Stimulated activated CD4-positive, alpha-beta T cell treated with anti-CD3 and anti-CD28 coated beads, Interleukin-12 subunit alpha, Interleukin-12 subunit beta, amount 100 ng/mL, for 48 hours (primary cell): ENCODE measurements around the gene NRL.

Source experiments
- DNase-seq, 3 donors: peaks; one replicate each; pipeline ENCODE4 v3.0.0-alpha.2; 2020; ENCODE audit warnings: low read depth in 2 of 3, low spot score in 1 of 3

The NRL gene

GRCh38 chr14:24068711-24069410, 45.9 kb downstream of the NRL start:
- DNase-seq, result no peak

- no peak for DNase-seq
Observed at GRCh38 chr14:24067133-24068082, 47.3 kb downstream of the NRL start.

- DNase-seq, result no peak
Observed at GRCh38 chr14:24066496-24067132, 48.1 kb downstream of the NRL start.

- no peak for DNase-seq
Observed at GRCh38 chr14:24065408-24065807, 49.3 kb downstream of the NRL start.

GRCh38 chr14:24064856-24065255, 49.9 kb downstream of the NRL start:
- no peak for DNase-seq

- no peak for DNase-seq
Observed at GRCh38 chr14:24064091-24064795, 50.5 kb downstream of the NRL start.

GRCh38 chr14:24063263-24063836, 51.4 kb downstream of the NRL start:
- DNase-seq, result no peak

- no peak for DNase-seq
Observed at GRCh38 chr14:24062216-24062980, 52.4 kb downstream of the NRL start.

- DNase-seq, result no peak
Observed at GRCh38 chr14:24060984-24061913, 53.5 kb downstream of the NRL start.

- no peak for DNase-seq
Observed at GRCh38 chr14:24060443-24060842, 54.3 kb downstream of the NRL start.

- DNase-seq, result no peak
Observed at GRCh38 chr14:24059841-24060388, 54.8 kb downstream of the NRL start.

- DNase-seq, result no peak
Observed at GRCh38 chr14:24058951-24059475, 55.7 kb downstream of the NRL start.

- peak in 1 of 3 donors; percentile 59 for DNase-seq
Observed at GRCh38 chr14:24058260-24058950, 56.3 kb downstream of the NRL start.

- no peak for DNase-seq
Observed at GRCh38 chr14:24057867-24058259, 56.9 kb downstream of the NRL start.

GRCh38 chr14:24057271-24057670, 57.5 kb downstream of the NRL start:
- no peak for DNase-seq

- no peak for DNase-seq
Observed at GRCh38 chr14:24056800-24057184, 58.0 kb downstream of the NRL start.

GRCh38 chr14:24055971-24056799, 58.6 kb downstream of the NRL start:
- no peak for DNase-seq
